DOHH2 (cell line): ENCODE measurements around the gene PTGR2.

Experiments
- H3F3A ChIP-seq: fragments of 200-600 bp; sonication (generic), shearing (Covaris generic); 2 replicates; pipeline ENCODE4 v1.6.0; 2016; ENCODE audit warnings: antibody characterized with exemption, mild to moderate bottlenecking; ENCODE audit not compliant: control insufficient read depth, insufficient read depth
- H3K27ac ChIP-seq: fragments of 200-600 bp; sonication (generic); 2 replicates; pipeline ENCODE4 v1.5.1; 2014; ENCODE audit warnings: low read depth, mild to moderate bottlenecking, low read length, moderate library complexity
- H3K27me3 ChIP-seq: fragments of 200-600 bp; sonication (generic); 2 replicates; pipeline ENCODE4 v1.6.1; 2014; ENCODE audit warnings: mild to moderate bottlenecking, low read length, mixed read lengths; ENCODE audit not compliant: control insufficient read depth
- H3K36me3 ChIP-seq: fragments of 200-600 bp; sonication (generic); 2 replicates; pipeline ENCODE4 v1.6.1; 2014; ENCODE audit warnings: mild to moderate bottlenecking, low read length, moderate library complexity, mixed read lengths; ENCODE audit not compliant: control insufficient read depth
- H3K4me1 ChIP-seq: fragments of 200-600 bp; sonication (generic); 2 replicates; pipeline ENCODE4 v1.6.1; 2014; ENCODE audit warnings: mild to moderate bottlenecking, low read length, mixed read lengths; ENCODE audit not compliant: control insufficient read depth
- H3K4me2 ChIP-seq: fragments of 200-600 bp; sonication (generic); 2 replicates; pipeline ENCODE4 v1.6.0; 2014; ENCODE audit warnings: mild to moderate bottlenecking, low read length, moderate library complexity
- H3K4me3 ChIP-seq: fragments of 200-600 bp; sonication (generic); 2 replicates; pipeline ENCODE4 v1.5.1; 2014; ENCODE audit warnings: mild to moderate bottlenecking, low read length, mixed read lengths
- H3K79me2 ChIP-seq: fragments of 200-600 bp; sonication (generic); 2 replicates; pipeline ENCODE4 v1.6.1; 2014; ENCODE audit warnings: mild to moderate bottlenecking, low read length, mixed read lengths; ENCODE audit not compliant: control insufficient read depth
- H3K9me2 ChIP-seq: fragments of 200-600 bp; sonication (generic); replicated peaks from 2 replicates; pipeline ENCODE4 v1.6.1; 2014; ENCODE audit warnings: mild to moderate bottlenecking, low read length, mixed read lengths; ENCODE audit not compliant: control insufficient read depth
- H3K9me3 ChIP-seq: fragments of 200-600 bp; sonication (generic); 2 replicates; pipeline ENCODE4 v1.6.1; 2014; ENCODE audit warnings: antibody characterized with exemption, low read length, mixed read lengths; ENCODE audit not compliant: control insufficient read depth, insufficient read depth
- H4K20me1 ChIP-seq: fragments of 200-600 bp; sonication (generic); 2 replicates; pipeline ENCODE4 v1.6.0; 2014; ENCODE audit warnings: low read depth, mild to moderate bottlenecking, antibody characterized with exemption, low read length, moderate library complexity; ENCODE audit not compliant: control insufficient read depth, insufficient read depth
- CTCF ChIP-seq: fragments of 200-600 bp; sonication (generic); IDR thresholded peaks from one replicate; pipeline ENCODE4 v1.5.1; 2014; ENCODE audit warnings: antibody characterized with exemption, mild to moderate bottlenecking, low read depth, low read length; ENCODE audit not compliant: poor library complexity, severe bottlenecking
- EZH2phosphoT487 ChIP-seq: fragments of 200-600 bp; sonication (generic); IDR thresholded peaks from 2 replicates; pipeline ENCODE4 v1.6.1; 2017; ENCODE audit warnings: borderline replicate concordance, mild to moderate bottlenecking, antibody characterized with exemption, low read length, moderate library complexity, mixed read lengths

PTGR2 gene

GRCh38 chr14:73811164-73811503, 40.5 kb upstream of the PTGR2 start:
- no peaks in the 10 kb centered on the region for H3K9me3 ChIP-seq
- no peaks in the 10 kb centered on the region for H3K79me2 ChIP-seq
- H3F3A ChIP-seq = peaks cover 4% of the 10 kb centered on the region; the same call in 1 of the 2 replicates
- no peak overlapping the region for H3K4me2 ChIP-seq
- no peak for TF ChIP-seq EZH2phosphoT487
- TF ChIP-seq CTCF = no peak
- H3K27ac ChIP-seq = no peak overlapping the region
- H3K36me3 ChIP-seq = no peaks in the 10 kb centered on the region
- no peaks in the 10 kb centered on the region for H3K9me2 ChIP-seq
- H4K20me1 ChIP-seq = no peaks in the 10 kb centered on the region
- H3K4me3 ChIP-seq = no peak overlapping the region
- no peaks in the 10 kb centered on the region for H3K4me1 ChIP-seq
- no peaks in the 10 kb centered on the region; the same call in 1 of the 2 replicates for H3K27me3 ChIP-seq

- Histone ChIP-seq H3K36me3 (no peaks in the 10 kb centered on the region), H3K4me2 (no peak overlapping the region), H3F3A (no peaks in the 10 kb centered on the region), H4K20me1 (no peaks in the 10 kb centered on the region), H3K4me1 (no peaks in the 10 kb centered on the region), H3K27me3 (peaks cover 3% of the 10 kb centered on the region; the same call in 1 of the 2 replicates), H3K9me2 (no peaks in the 10 kb centered on the region), H3K79me2 (no peaks in the 10 kb centered on the region), H3K4me3 (no peak overlapping the region), H3K9me3 (no peaks in the 10 kb centered on the region), H3K27ac (no peak overlapping the region)
- TF ChIP-seq EZH2phosphoT487 = no peak
- TF ChIP-seq CTCF = no peak
Measured at GRCh38 chr14:73814153-73814552, 37.5 kb upstream of the PTGR2 start.

DNA sequence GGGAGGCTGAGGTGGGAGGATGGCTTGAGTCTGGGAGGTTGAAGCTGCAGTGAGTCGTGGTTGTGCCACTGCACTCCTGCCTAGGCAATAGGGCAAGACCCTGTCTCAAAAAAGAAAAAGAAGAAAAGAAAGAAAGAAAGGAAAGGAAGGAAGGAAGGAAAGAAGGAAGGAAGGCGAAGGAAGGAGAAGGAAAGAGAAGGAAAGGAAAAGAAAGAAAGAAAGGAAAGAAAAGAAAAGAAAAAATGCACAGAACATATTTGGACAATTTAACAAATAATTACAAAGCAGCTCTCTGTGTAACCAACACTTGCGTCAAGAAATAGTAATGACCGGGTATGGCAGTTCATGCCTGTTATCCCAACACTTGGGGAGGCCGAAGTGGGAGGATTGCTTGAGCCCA, 35.8 kb upstream of the PTGR2 start:
- no peak for TF ChIP-seq EZH2phosphoT487
- no peak for TF ChIP-seq CTCF
- H3K9me2 ChIP-seq = no peaks in the 10 kb centered on the region
- no peak overlapping the region for H3K4me2 ChIP-seq
- no peaks in the 10 kb centered on the region for H3K9me3 ChIP-seq
- H4K20me1 ChIP-seq = no peaks in the 10 kb centered on the region
- H3K4me1 ChIP-seq = no peaks in the 10 kb centered on the region
- 0 out of 2 replicates have a peak, but pooled peaks cover 3% of the 10 kb centered on the region for H3K27me3 ChIP-seq
- H3K79me2 ChIP-seq = no peaks in the 10 kb centered on the region
- H3F3A ChIP-seq = no peaks in the 10 kb centered on the region
- H3K4me3 ChIP-seq = no peak overlapping the region
- H3K36me3 ChIP-seq = no peaks in the 10 kb centered on the region
- H3K27ac ChIP-seq = no peak overlapping the region

- Histone ChIP-seq H3K9me2 (no peaks in the 10 kb centered on the region), H3K27me3 (0 out of 2 replicates have a peak, but pooled peaks cover 3% of the 10 kb centered on the region), H3K36me3 (no peaks in the 10 kb centered on the region), H3K27ac (no peak overlapping the region), H3K79me2 (no peaks in the 10 kb centered on the region), H3K9me3 (no peaks in the 10 kb centered on the region), H3K4me3 (no peak overlapping the region), H3F3A (no peaks in the 10 kb centered on the region), H4K20me1 (no peaks in the 10 kb centered on the region), H3K4me2 (no peak overlapping the region), H3K4me1 (no peaks in the 10 kb centered on the region)
- TF ChIP-seq CTCF = no peak
- TF ChIP-seq EZH2phosphoT487 = no peak
Measured at GRCh38 chr14:73816393-73816816, 35.2 kb upstream of the PTGR2 start.
